Activated CD8-positive, alpha-beta T cell treated with anti-CD3 and anti-CD28 coated beads for 36 hours (primary cell): ENCODE results near the gene SLC35F3. TPM values are rescaled to one million over a fixed set of nuclear protein-coding genes. Genes with fewer than 3 reads are reported as not detected.

Experiments used
- ATAC-seq: fragments of 200-7000 bp; cut with Tn5 transposase; one replicate; pipeline ENCODE4 v1.10.0; 2021; ENCODE audit warnings: mild to moderate bottlenecking, moderate library complexity
- CTCF ChIA-PET: fragments of 350-600 bp; sonication (Branson Sonifier 250); formaldehyde crosslinking; loops from one replicate; lab custom pipeline; 2021; ENCODE audit warnings: antibody characterized with exemption; lab: Charles Lee
- POLR2A ChIA-PET: fragments of 350-600 bp; sonication (Branson Sonifier 250); formaldehyde crosslinking; loops from one replicate; lab custom pipeline; 2021; ENCODE audit warnings: antibody characterized with exemption; lab: Charles Lee
- DNase-seq: peaks from one replicate; pipeline ENCODE4 v3.0.0-alpha.2; 2020
- H3K27ac Mint-ChIP-seq: one replicate; pipeline ENCODE4 v1.8.0; 2021; ENCODE audit warnings: mild to moderate bottlenecking, mixed read lengths
- H3K27me3 Mint-ChIP-seq: one replicate; pipeline ENCODE4 v1.8.0; 2021; ENCODE audit warnings: mixed read lengths
- H3K36me3 Mint-ChIP-seq: one replicate; pipeline ENCODE4 v1.8.0; 2021; ENCODE audit warnings: low read depth, mixed read lengths
- H3K4me1 Mint-ChIP-seq: one replicate; pipeline ENCODE4 v1.8.0; 2021; ENCODE audit warnings: low read depth, mixed read lengths
- H3K4me3 Mint-ChIP-seq: one replicate; pipeline ENCODE4 v1.8.0; 2021; ENCODE audit warnings: mild to moderate bottlenecking, moderate library complexity, mixed read lengths
- H3K9me3 Mint-ChIP-seq: one replicate; pipeline ENCODE4 v1.8.0; 2021; ENCODE audit warnings: mixed read lengths
- intact Hi-C: fragments of 100-400 bp; cut with micrococcal nuclease; formaldehyde crosslinking; loops from one replicate; pipeline ENCODE4 v1.10.0; 2022
- total RNA-seq, 2 experiments: library from RNA; stranded (reverse); gene quantifications; one replicate each; pipeline ENCODE4 v1.2.3, GENCODE V29; 2021
- TF ChIP-seq, protein P1 (sequence below): fragments of 200-600 bp; IDR thresholded peaks from one replicate; pipeline ENCODE4 v1.8.0; 2022; ENCODE audit warnings: antibody characterized with exemption, mild to moderate bottlenecking

SLC35F3 gene
- total RNA-seq, 2 experiments from 2014 or later, result 3.1 to 3.5 TPM

DNA sequence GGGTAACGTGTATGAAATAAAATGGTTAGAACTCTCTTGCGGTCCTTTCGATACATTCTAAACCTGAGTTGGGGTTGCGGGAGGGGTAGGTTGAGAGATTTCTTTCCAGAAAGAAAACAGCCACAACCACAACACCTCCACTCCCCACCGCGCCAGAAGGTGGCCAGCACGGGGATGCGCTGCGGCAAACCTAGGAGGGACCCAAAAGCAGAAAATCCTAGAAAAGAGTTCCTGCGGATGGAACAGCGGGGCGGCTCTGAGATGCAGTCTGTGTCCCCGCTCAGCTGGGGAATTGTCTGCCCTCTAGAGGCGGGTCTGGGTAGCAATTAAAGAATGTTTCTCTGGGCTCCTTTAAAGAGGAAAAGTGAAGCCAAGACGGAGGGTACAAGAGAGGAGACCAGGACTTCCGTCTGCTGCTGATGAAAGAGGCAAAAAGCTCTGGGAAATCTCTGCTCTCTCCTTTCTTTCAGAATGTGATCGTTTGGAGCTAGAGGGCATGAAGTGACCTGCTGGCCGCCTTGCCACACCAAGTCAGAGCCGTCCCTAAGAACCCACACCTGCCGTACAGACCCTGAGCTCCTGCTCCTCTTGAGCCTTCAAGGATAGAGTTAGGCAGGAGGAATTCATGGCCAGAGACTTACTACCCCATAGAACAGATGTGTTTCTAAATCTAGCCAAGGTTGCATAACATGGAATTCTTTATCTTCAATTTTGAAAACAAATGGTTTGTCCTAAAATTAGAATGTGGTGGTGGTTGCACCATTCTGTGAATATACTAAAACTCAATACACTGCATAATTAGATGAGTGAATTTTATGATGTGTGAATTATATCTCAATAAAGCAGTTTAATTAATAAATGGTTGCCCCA lies 422.3 kb downstream of the SLC35F3 start:
- intact Hi-C loops, result loop anchor here (5.0 kb wide), 1 partner anchor 209 kb away; no protein-coding TSS in a partner anchor
- H3K9me3 Mint-ChIP-seq, result no peaks in the 10 kb centered on the region
- no peak overlapping the region for H3K27ac Mint-ChIP-seq
- DNase-seq (peak; percentile 75), ATAC-seq (peak; percentile 90)
- no peaks in the 10 kb centered on the region for H3K36me3 Mint-ChIP-seq
- ChIA-PET CTCF (interaction anchor here (0.6 to 5.0 kb wide), 30 partner anchors 10 to 1030 kb away, joined by 3 to 60 read pairs (median 4); no protein-coding TSS in a partner anchor), POLR2A (no interaction called here)
- H3K4me1 Mint-ChIP-seq, result peaks cover 6% of the 10 kb centered on the region
- peak overlapping the region; percentile 59 for H3K4me3 Mint-ChIP-seq
- peaks cover 43% of the 10 kb centered on the region for H3K27me3 Mint-ChIP-seq
- TF ChIP-seq, protein P1, sequence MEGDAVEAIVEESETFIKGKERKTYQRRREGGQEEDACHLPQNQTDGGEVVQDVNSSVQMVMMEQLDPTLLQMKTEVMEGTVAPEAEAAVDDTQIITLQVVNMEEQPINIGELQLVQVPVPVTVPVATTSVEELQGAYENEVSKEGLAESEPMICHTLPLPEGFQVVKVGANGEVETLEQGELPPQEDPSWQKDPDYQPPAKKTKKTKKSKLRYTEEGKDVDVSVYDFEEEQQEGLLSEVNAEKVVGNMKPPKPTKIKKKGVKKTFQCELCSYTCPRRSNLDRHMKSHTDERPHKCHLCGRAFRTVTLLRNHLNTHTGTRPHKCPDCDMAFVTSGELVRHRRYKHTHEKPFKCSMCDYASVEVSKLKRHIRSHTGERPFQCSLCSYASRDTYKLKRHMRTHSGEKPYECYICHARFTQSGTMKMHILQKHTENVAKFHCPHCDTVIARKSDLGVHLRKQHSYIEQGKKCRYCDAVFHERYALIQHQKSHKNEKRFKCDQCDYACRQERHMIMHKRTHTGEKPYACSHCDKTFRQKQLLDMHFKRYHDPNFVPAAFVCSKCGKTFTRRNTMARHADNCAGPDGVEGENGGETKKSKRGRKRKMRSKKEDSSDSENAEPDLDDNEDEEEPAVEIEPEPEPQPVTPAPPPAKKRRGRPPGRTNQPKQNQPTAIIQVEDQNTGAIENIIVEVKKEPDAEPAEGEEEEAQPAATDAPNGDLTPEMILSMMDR, result peak; percentile 74

GRCh38 chr1:234327577-234328164 lies 423.2 kb downstream of the SLC35F3 start:
- TF ChIP-seq, protein P1, result no peak

GRCh38 chr1:234330843-234331215 lies 426.4 kb downstream of the SLC35F3 start:
- POLR2A ChIA-PET, result no interaction called here
- ATAC-seq, result no peak
- CTCF ChIA-PET, result interaction anchor here (1.0 to 1.4 kb wide), 2 partner anchors 21 to 205 kb away, joined by 3 read pairs; no protein-coding TSS in a partner anchor
- Mint-ChIP-seq H3K36me3 (no peaks in the 10 kb centered on the region), H3K4me3 (no peak overlapping the region), H3K27ac (no peak overlapping the region), H3K27me3 (peaks cover 33% of the 10 kb centered on the region), H3K9me3 (peaks cover under 1% of the 10 kb centered on the region), H3K4me1 (peaks cover 3% of the 10 kb centered on the region)
- intact Hi-C loops, result no loop called here
- TF ChIP-seq, protein P1, result no peak
- no peak for DNase-seq

More at GRCh38 chr1:234327577-234328164, 423.2 kb downstream of the SLC35F3 start:
- Mint-ChIP-seq H3K36me3 (no peaks in the 10 kb centered on the region), H3K4me1 (peaks cover 6% of the 10 kb centered on the region), H3K9me3 (no peaks in the 10 kb centered on the region), H3K27me3 (peaks cover 47% of the 10 kb centered on the region), H3K27ac (no peak overlapping the region), H3K4me3 (no peak overlapping the region)
- DNase-seq (no peak), ATAC-seq (no peak)
- intact Hi-C loops, result loop anchor here (5.0 kb wide), 1 partner anchor 210 kb away; no protein-coding TSS in a partner anchor
- ChIA-PET POLR2A (no interaction called here), CTCF (interaction anchor here (0.6 to 5.0 kb wide), 28 partner anchors 9 to 220 kb away, joined by 3 to 60 read pairs (median 4); no protein-coding TSS in a partner anchor)

DNA sequence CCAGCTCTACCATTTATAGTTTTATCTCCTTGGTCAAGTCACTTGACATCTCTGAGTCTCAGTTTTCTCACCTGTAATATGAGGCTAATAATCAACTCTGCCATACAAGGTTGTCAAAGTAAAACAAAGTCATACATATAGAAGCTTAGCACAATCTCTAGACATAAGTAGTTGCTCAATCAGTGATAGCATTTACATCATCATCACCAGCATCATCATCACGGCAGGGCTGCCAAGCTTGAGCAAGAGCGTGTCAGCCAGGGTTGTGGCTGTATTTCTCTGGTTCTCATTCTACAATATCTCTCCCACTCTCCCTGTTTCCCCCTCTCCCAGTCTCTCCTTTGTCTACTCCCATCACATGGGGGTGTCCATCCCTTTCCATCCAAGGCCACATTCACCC lies 427.0 kb downstream of the SLC35F3 start:
- TF ChIP-seq, protein P1, result no peak
- DNase-seq, result no peak
- ATAC-seq, result no peak
- no peak overlapping the region for H3K4me3 Mint-ChIP-seq
- H3K36me3 Mint-ChIP-seq, result peaks cover under 1% of the 10 kb centered on the region
- intact Hi-C loops, result no loop called here
- H3K27me3 Mint-ChIP-seq, result peaks cover 31% of the 10 kb centered on the region
- peaks cover 3% of the 10 kb centered on the region for H3K9me3 Mint-ChIP-seq
- ChIA-PET CTCF (interaction anchor here (1.4 kb wide), 1 partner anchor 22 kb away, joined by 3 read pairs; no protein-coding TSS in a partner anchor), POLR2A (no interaction called here)
- H3K27ac Mint-ChIP-seq, result no peak overlapping the region
- H3K4me1 Mint-ChIP-seq, result peaks cover 3% of the 10 kb centered on the region
